Panc1 (cell line): ENCODE results near the gene SCN2A. TPM values are rescaled to one million over a fixed set of nuclear protein-coding genes. Genes with fewer than 3 reads are reported as not detected.

Experiments used
- ATAC-seq: fragments of 200-7000 bp; cut with Tn5 transposase; 2 replicates; pipeline ENCODE4 v1.9.1; 2020; ENCODE audit warnings: mild to moderate bottlenecking, moderate library complexity
- BruUV-seq: library from RNA; stranded (reverse); fragments of 400-500 nt; replicated peaks from 2 replicates; lab custom pipeline; 2021; lab: Mats Ljungman, UMichigan
- CTCF ChIA-PET: fragments of 300-600 bp; sonication (Branson Sonifier 250); formaldehyde crosslinking; loops from one replicate; lab custom pipeline; 2022; ENCODE audit warnings: antibody characterized with exemption; lab: Charles Lee
- POLR2A ChIA-PET: fragments of 300-600 bp; sonication (Branson Sonifier 250); formaldehyde crosslinking; loops from one replicate; lab custom pipeline; 2022; ENCODE audit warnings: antibody characterized with exemption; lab: Charles Lee
- DNase-seq: peaks from one replicate; pipeline ENCODE4 v3.0.0-alpha.2; 2010; ENCODE audit warnings: low read depth, low spot score
- H3K27ac ChIP-seq: 2 replicates; pipeline ENCODE4 v1.5.1; 2011; ENCODE audit warnings: mild to moderate bottlenecking, low read length, inconsistent platforms
- H3K27me3 ChIP-seq: fragments of 200-500 bp; sonication (Bioruptor generic); 2 replicates; pipeline ENCODE4 v1.6.0; 2014; ENCODE audit warnings: low read length, inconsistent platforms; ENCODE audit not compliant: control insufficient read depth, insufficient read depth
- H3K36me3 ChIP-seq: fragments of 200-500 bp; sonication (Bioruptor generic); 2 replicates; pipeline ENCODE4 v1.5.1; 2014; ENCODE audit warnings: inconsistent platforms, mild to moderate bottlenecking, low read length, moderate library complexity; ENCODE audit not compliant: control insufficient read depth, insufficient read depth
- H3K4me1 ChIP-seq: 2 replicates; pipeline ENCODE4 v1.5.1; 2011; ENCODE audit warnings: inconsistent platforms, mild to moderate bottlenecking, low read length, moderate library complexity; ENCODE audit not compliant: control insufficient read depth, insufficient read depth
- H3K4me3 ChIP-seq, 2 experiments: 2 replicates each; pipeline ENCODE4 v1.5.1; 2011 to 2012; ENCODE audit warnings: low read depth in 2 of 2, low read length in 2 of 2, mild to moderate bottlenecking in 2 of 2, inconsistent platforms in 1 of 2, moderate library complexity in 1 of 2
- H3K9me3 ChIP-seq: fragments of 200-500 bp; sonication (Bioruptor generic); 2 replicates; pipeline ENCODE4 v1.5.1; 2014; ENCODE audit warnings: low read depth, mild to moderate bottlenecking, inconsistent platforms, low read length, moderate library complexity; ENCODE audit not compliant: control insufficient read depth, insufficient read depth
- POLR2AphosphoS5 ChIP-seq: IDR thresholded peaks from 2 replicates; pipeline ENCODE4 v1.6.1; 2012; ENCODE audit warnings: mild to moderate bottlenecking, low read depth, low read length, moderate library complexity
- SIN3A ChIP-seq: IDR thresholded peaks from 2 replicates; pipeline ENCODE4 v1.6.1; 2012; ENCODE audit warnings: low read depth, mild to moderate bottlenecking, low read length, moderate library complexity, borderline replicate concordance; ENCODE audit not compliant: insufficient read depth
- TCF7L2 ChIP-seq: IDR thresholded peaks from 2 replicates; pipeline ENCODE4 v1.6.1; 2011; ENCODE audit warnings: mild to moderate bottlenecking, low read depth, low read length, inconsistent platforms
- in situ Hi-C: cut with HindIII; loops from 2 replicates; pipeline ENCODE4 v1.10.0; 2016; ENCODE audit warnings: low sequenced_read_pairs, low pct_unique_long_range_greater_than_20kb
- intact Hi-C: fragments of 100-400 bp; cut with micrococcal nuclease; formaldehyde crosslinking; loops from one replicate; pipeline ENCODE4 v1.10.0; 2022; ENCODE audit not compliant: unreplicated experiment
- total RNA-seq: library from RNA; stranded (reverse); gene quantifications from one replicate; pipeline ENCODE4 v1.2.1, GENCODE V29; 2021; ENCODE audit not compliant: unreplicated experiment
- TF ChIP-seq, protein P1 (sequence below): fragments of 450-650 bp; IDR thresholded peaks from 2 replicates; pipeline ENCODE4 v1.5.1; 2017; ENCODE audit warnings: mild to moderate bottlenecking
- TF ChIP-seq, protein P2 (sequence below), 2 experiments: IDR thresholded peaks; 2 replicates each; pipeline ENCODE4 v1.6.1; 2011 to 2012; ENCODE audit warnings: low read depth in 2 of 2, control low read depth in 1 of 2, low read length in 1 of 2, mild to moderate bottlenecking in 1 of 2, moderate library complexity in 1 of 2; ENCODE audit not compliant: insufficient read depth in 1 of 2

SCN2A gene
- total RNA-seq, 1 experiment from 2014 or later, result not detected

DNA sequence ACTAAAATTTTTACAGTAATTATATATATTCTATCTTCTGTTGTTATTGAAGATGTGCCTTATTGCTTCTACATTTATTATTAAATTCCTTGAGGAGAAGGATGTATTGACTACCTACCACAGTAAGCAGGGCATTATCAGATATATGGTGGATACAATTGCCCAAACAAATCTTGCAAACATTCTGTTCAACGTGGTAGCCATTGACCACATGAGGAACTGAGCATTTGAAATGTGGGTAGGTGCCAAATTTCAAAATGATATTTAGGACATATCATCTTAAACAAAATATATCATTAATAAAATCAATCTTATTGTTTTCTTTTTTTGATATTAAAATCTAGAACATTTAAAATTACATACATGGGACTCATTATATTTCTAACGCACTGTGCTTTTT is 46.5 kb upstream of the SCN2A start:
- CTCF ChIA-PET, result no interaction called here

GRCh38 chr2:165193178-165193777 is 45.9 kb upstream of the SCN2A start:
- Histone ChIP-seq H3K27me3 (no peaks in the 10 kb centered on the region), H3K27ac (no peak overlapping the region), H3K4me3 (no peak overlapping the region), H3K36me3 (no peaks in the 10 kb centered on the region), H3K9me3 (no peaks in the 10 kb centered on the region), H3K4me1 (no peaks in the 10 kb centered on the region)
- DNase-seq (no peak), ATAC-seq (no peak)
- TF ChIP-seq, protein P1, sequence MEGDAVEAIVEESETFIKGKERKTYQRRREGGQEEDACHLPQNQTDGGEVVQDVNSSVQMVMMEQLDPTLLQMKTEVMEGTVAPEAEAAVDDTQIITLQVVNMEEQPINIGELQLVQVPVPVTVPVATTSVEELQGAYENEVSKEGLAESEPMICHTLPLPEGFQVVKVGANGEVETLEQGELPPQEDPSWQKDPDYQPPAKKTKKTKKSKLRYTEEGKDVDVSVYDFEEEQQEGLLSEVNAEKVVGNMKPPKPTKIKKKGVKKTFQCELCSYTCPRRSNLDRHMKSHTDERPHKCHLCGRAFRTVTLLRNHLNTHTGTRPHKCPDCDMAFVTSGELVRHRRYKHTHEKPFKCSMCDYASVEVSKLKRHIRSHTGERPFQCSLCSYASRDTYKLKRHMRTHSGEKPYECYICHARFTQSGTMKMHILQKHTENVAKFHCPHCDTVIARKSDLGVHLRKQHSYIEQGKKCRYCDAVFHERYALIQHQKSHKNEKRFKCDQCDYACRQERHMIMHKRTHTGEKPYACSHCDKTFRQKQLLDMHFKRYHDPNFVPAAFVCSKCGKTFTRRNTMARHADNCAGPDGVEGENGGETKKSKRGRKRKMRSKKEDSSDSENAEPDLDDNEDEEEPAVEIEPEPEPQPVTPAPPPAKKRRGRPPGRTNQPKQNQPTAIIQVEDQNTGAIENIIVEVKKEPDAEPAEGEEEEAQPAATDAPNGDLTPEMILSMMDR, result no peak
- no peak for TF ChIP-seq POLR2AphosphoS5
- no peak for TF ChIP-seq TCF7L2
- no peak for TF ChIP-seq SIN3A
- TF ChIP-seq, protein P2, sequence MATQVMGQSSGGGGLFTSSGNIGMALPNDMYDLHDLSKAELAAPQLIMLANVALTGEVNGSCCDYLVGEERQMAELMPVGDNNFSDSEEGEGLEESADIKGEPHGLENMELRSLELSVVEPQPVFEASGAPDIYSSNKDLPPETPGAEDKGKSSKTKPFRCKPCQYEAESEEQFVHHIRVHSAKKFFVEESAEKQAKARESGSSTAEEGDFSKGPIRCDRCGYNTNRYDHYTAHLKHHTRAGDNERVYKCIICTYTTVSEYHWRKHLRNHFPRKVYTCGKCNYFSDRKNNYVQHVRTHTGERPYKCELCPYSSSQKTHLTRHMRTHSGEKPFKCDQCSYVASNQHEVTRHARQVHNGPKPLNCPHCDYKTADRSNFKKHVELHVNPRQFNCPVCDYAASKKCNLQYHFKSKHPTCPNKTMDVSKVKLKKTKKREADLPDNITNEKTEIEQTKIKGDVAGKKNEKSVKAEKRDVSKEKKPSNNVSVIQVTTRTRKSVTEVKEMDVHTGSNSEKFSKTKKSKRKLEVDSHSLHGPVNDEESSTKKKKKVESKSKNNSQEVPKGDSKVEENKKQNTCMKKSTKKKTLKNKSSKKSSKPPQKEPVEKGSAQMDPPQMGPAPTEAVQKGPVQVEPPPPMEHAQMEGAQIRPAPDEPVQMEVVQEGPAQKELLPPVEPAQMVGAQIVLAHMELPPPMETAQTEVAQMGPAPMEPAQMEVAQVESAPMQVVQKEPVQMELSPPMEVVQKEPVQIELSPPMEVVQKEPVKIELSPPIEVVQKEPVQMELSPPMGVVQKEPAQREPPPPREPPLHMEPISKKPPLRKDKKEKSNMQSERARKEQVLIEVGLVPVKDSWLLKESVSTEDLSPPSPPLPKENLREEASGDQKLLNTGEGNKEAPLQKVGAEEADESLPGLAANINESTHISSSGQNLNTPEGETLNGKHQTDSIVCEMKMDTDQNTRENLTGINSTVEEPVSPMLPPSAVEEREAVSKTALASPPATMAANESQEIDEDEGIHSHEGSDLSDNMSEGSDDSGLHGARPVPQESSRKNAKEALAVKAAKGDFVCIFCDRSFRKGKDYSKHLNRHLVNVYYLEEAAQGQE (IDR thresholded peaks at IDR 0.05; ENCODE audit: insufficient read depth in 1 of 2, low read depth in 2 of 2, low read length in 1 of 2), result no peak
- ChIA-PET POLR2A (no interaction called here), CTCF (no interaction called here)
- BruUV-seq, result no TSS peak
- in situ Hi-C loops (no loop called here), intact Hi-C loops (no loop called here)

More for the DNA sequence above, 46.5 kb upstream of the SCN2A start:
- intact Hi-C loops, result no loop called here
- H3K27ac ChIP-seq, result no peak overlapping the region
- no peaks in the 10 kb centered on the region for H3K36me3 ChIP-seq
- TF ChIP-seq, protein P1, result no peak
- TF ChIP-seq SIN3A (no peak), TCF7L2 (no peak), POLR2AphosphoS5 (no peak)
- TF ChIP-seq, protein P2 (IDR thresholded peaks at IDR 0.05; ENCODE audit: insufficient read depth in 1 of 2, low read depth in 2 of 2, low read length in 1 of 2), result no peak
- H3K27me3 ChIP-seq, result no peaks in the 10 kb centered on the region
- POLR2A ChIA-PET, result no interaction called here
- H3K9me3 ChIP-seq, result no peaks in the 10 kb centered on the region
- in situ Hi-C loops, result no loop called here
- BruUV-seq, result no TSS peak
- ATAC-seq, result no peak
- DNase-seq, result no peak
- H3K4me1 ChIP-seq, result no peaks in the 10 kb centered on the region
- H3K4me3 ChIP-seq, result no peak overlapping the region
